ENCODE measurements around the gene XCL2.
"Not testable (repeated sequence)": the region's sequence is repeated elsewhere in the genome, so short reads cannot be mapped to it uniquely, and the experiment has no call there.

XCL2 gene, protein sequence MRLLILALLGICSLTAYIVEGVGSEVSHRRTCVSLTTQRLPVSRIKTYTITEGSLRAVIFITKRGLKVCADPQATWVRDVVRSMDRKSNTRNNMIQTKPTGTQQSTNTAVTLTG

DNA sequence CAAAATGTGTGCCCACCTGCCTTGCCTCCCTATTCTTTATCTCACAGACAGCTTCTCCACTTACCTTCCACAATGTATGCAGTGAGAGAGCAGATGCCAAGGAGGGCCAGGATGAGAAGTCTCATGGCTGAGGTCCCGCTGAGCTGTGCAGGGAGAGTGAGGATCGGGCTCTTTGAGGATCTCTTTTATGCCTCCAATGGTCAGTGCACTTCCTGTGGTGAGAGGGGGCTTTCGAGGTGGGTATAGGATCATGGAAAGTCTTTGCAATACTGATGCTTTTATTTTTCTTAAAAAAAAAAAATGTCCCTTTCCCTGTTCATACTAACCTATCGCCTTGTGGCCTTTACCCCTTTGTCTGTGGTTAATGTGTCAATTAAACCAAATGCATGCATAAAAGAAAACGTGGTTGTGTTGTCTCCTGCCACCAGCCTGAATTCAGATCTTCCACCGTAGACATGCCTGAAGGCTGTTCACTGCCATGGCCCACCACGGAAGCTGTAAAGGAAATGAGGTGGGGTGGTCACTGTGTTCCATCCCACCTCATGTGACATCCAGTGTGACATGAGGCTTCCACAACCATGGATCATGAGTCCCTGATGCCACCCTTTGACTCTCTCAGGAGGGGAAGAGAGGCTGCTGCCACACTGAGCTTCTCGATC, at the start of gene XCL2:
Gene XCL2, minus strand, starts transcription at position 158 of the 659 bp plus-strand sequence. Its CDS starts 33 bp downstream, at position 125.
- H3K4me3 ChIP-seq (ENCODE audit: low read depth, low read length); in situ Hi-C loops (cut with HindIII; ENCODE audit: low sequenced_read_pairs); DNase-seq (ENCODE audit: low read depth, low spot score): not testable (repeated sequence)

DNA sequence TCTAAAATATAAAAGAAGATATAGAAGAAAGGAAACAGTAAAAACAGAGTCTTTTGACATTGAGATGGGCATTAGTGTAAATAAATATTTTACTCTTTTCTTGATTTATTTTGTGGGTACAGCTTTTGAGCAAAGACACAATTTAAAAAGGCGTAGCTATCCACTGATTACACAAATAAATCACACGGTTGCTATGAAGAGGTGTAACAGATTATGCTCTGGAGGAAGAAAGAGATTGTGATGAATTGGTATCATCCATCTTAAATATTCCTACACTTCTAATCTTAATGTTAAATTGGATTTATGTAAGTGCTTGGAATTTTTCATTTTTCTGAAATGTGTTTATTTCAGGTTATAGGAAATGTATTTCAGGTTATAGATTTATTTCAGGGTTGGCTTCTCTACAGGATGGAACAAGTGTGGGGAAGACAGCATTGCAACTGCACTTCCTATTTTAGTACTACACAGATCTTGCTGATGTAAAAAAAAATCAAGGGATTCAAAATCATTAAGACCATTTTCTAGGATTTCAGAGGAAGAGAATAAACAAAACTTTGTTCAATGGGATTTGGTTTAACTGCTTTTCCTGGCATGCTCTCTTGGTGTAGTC, 47.9 kb upstream of the XCL2 start:
- no peak for DNase-seq (ENCODE audit: low read depth, low spot score)
- TF ChIP-seq CTCF (IDR thresholded peaks at IDR 0.05; ENCODE audit: low read depth, low read length), result no peak
- in situ Hi-C loops (cut with HindIII; ENCODE audit: low sequenced_read_pairs), result no loop called here
- H3K4me3 ChIP-seq (ENCODE audit: low read depth, low read length), result no peak overlapping the region

DNA sequence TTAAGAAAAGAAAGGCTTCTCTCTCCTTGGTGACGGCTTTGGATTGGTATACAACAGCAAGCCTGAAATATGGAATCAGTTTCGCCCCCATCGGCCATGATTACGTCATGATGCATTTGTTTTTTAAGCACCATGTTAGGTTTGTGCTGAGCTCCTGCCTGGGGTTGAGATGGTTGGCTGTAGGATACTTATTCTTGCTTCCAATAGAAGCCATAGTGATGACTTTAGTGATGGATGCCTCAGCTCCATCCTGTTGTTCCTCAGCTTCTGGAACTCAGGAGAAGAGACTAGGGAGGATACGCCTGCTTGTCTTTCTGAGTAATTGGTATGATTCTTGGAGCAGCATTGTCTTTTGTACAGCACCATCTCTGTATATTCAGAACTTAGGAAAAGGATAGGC, 47.3 kb upstream of the XCL2 start:
- no peak for DNase-seq (ENCODE audit: low read depth, low spot score)
- no peak for TF ChIP-seq CTCF (IDR thresholded peaks at IDR 0.05; ENCODE audit: low read depth, low read length)
- in situ Hi-C loops (cut with HindIII; ENCODE audit: low sequenced_read_pairs), result no loop called here
- H3K4me3 ChIP-seq (ENCODE audit: low read depth, low read length), result no peak overlapping the region

DNA sequence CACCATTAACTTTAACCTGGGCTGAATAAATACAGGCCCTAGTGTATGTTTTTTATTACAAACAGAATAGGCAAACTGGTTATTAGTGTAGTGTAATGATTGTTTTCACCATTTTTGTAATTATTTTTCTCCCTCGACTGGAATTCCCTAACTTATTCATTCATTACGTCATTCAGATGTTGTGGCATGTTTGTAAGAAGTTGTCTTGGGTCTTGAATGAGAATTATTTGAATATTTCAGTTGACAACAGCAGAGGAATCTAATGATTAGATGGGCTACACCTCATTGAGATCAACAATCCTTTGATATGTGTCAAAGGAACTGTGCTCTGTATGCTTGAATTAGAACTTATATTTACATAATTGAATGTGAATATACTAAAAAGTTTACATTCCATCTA, 45.4 kb upstream of the XCL2 start:
- in situ Hi-C loops (cut with HindIII; ENCODE audit: low sequenced_read_pairs), result no loop called here
- DNase-seq (ENCODE audit: low read depth, low spot score), result no peak
- no peak overlapping the region for H3K4me3 ChIP-seq (ENCODE audit: low read depth, low read length)
- no peak for TF ChIP-seq CTCF (IDR thresholded peaks at IDR 0.05; ENCODE audit: low read depth, low read length)

DNA sequence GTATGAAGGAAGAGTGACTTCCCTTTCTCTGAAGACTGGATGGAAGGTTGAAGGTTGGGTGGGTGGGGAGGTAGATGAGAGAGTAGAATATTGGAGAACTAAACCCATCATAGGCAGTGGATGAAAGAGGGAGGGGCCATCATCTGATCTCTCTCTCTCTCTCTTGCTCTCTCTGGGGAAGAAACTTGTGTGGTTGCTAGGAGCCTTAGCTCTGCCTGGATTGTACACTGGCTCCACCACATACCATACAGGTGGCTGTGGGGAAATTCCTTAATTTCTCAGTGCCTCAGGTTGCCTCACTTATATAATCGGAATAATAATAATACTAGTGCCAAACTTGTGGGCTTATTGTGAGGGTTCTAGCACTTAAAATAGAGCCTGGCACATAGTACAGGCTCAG, 42.1 kb upstream of the XCL2 start:
- H3K4me3 ChIP-seq (ENCODE audit: low read depth, low read length), result no peak overlapping the region
- in situ Hi-C loops (cut with HindIII; ENCODE audit: low sequenced_read_pairs), result no loop called here
- no peak for TF ChIP-seq CTCF (IDR thresholded peaks at IDR 0.05; ENCODE audit: low read depth, low read length)
- DNase-seq (ENCODE audit: low read depth, low spot score), result no peak

GRCh38 chr1:168585191-168585590, 41.4 kb upstream of the XCL2 start:
- no peak overlapping the region for H3K4me3 ChIP-seq (ENCODE audit: low read depth, low read length)
- peak; percentile 35 for DNase-seq (ENCODE audit: low read depth, low spot score)
- in situ Hi-C loops (cut with HindIII; ENCODE audit: low sequenced_read_pairs), result no loop called here
- TF ChIP-seq CTCF (IDR thresholded peaks at IDR 0.05; ENCODE audit: low read depth, low read length), result no peak

DNA sequence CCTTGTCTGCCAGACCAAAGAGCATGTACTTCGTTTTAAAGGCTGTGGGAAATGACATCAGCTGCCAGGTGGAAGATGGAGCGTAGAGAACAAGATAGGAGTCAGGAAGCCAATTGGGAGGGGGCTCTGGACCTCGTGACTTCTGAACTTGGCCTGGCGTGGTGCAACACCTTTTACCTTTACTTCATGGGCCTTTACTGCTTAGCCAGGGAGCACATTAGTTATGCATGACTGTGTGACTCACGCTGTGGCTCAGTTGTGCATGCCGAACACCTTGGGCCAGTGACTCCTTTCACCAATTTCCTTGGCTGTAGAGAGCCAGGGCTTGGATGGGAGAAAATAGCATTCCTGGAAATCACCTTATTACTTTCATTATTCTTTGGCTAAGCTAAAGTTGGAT, 39.8 kb upstream of the XCL2 start:
- TF ChIP-seq CTCF (IDR thresholded peaks at IDR 0.05; ENCODE audit: low read depth, low read length), result no peak
- DNase-seq (ENCODE audit: low read depth, low spot score), result peak; percentile 24
- no peak overlapping the region for H3K4me3 ChIP-seq (ENCODE audit: low read depth, low read length)
- in situ Hi-C loops (cut with HindIII; ENCODE audit: low sequenced_read_pairs), result no loop called here

Data from astrocyte of the spinal cord (primary cell).